ENCODE results near the gene MAP3K21.

Gene MAP3K21

DNA sequence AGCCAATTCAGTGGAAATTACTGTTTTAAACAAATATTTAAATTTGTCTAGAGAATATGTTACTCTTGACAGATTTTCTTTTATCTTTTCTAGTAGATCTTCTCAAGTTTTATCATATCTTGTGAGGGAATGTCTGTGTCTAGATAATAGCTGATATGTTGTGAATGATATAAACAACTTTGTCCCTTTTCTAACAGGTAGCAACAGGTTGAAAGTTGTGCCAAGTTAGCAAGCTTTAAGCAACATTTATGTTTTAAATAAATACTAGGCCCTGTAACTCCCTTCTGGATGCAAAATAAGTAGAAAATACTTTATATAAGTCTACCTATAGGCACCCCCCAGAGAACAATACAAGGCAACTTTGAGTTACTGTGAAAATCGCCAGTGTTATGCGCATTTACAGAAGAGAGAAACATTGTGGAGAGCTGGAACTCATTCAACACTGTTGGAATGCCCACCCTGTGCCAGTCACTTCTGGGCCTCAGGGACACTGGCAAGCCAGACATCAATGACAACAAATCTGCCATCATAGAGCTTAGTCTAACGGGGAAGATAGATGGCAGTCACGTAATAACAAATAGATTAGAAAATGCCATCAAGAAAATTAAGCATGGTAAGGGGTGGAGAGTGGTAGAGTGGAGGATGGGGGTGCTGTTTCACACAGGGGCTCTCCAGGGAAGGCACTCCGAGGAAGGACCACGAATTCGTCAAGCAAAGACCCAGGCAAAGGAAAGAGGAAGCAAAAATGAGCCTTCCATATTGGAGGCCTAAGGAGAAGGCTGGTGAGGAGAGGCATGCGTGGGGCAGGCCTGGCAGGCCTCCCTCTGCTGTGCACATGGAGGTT lies 4.4 kb downstream of the MAP3K21 start:
- Histone ChIP-seq H3K9ac (ENCODE audit: low read length) (no peak overlapping the region), H3K27ac (ENCODE audit: low read depth, low read length) (no peak overlapping the region), H3K27me3 (ENCODE audit: control insufficient read depth, insufficient read depth, low read length) (no peaks in the 10 kb centered on the region)

DNA sequence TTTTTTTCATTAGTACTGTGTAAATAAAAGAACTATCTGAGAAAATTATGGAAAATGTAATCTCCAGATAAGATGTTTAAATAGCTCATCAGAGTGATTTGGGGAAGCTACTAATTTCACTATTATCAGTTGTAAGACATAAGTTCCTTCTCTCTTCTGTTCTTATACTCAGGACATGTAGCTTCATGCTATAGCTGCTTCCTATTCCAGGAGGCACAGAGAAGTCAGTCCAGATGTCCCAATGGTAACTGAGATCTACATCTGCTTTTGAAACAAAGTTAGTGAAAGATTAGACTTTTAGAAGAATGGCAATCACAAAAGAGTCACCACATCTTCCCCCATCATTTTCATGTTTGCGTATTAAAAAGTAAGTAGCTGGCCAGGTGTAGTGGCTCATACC lies 5.6 kb downstream of the MAP3K21 start:
- Histone ChIP-seq H3K27ac (ENCODE audit: low read depth, low read length) (no peak overlapping the region), H3K27me3 (ENCODE audit: control insufficient read depth, insufficient read depth, low read length) (no peaks in the 10 kb centered on the region), H3K4me1 (ENCODE audit: control insufficient read depth, insufficient read depth, low read length) (no peaks in the 10 kb centered on the region), H3K4me3 (ENCODE audit: low read length) (no peak overlapping the region), H3K9ac (ENCODE audit: low read length) (no peak overlapping the region), H3K36me3 (ENCODE audit: control insufficient read depth, insufficient read depth, low read length) (no peaks in the 10 kb centered on the region)

More for the DNA sequence above, 4.4 kb downstream of the MAP3K21 start:
- Histone ChIP-seq H3K4me3 (ENCODE audit: low read length) (no peak overlapping the region), H3K4me1 (ENCODE audit: control insufficient read depth, insufficient read depth, low read length) (no peaks in the 10 kb centered on the region), H3K36me3 (ENCODE audit: control insufficient read depth, insufficient read depth, low read length) (no peaks in the 10 kb centered on the region)

DNA sequence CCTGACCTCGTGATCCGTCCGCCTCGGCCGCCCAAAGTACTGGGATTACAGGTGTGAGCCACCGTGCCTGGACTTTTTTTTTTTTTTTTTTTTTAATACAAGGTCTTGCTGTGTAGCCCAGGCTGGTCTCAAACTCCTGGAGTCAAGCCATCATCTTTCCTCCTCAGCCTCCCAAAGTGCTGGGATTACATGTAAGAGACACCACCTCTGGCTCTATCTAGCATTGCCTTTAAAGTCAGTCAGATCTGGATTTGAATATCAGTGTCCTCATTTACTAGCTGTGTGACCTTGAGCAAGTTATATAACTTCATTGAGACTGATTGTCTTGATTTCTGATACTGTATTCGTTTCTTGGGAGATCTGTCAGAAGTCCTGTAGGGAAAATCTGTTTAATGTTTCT lies 6.6 kb downstream of the MAP3K21 start:
- no peak overlapping the region for H3K27ac ChIP-seq (ENCODE audit: low read depth, low read length)

DNA sequence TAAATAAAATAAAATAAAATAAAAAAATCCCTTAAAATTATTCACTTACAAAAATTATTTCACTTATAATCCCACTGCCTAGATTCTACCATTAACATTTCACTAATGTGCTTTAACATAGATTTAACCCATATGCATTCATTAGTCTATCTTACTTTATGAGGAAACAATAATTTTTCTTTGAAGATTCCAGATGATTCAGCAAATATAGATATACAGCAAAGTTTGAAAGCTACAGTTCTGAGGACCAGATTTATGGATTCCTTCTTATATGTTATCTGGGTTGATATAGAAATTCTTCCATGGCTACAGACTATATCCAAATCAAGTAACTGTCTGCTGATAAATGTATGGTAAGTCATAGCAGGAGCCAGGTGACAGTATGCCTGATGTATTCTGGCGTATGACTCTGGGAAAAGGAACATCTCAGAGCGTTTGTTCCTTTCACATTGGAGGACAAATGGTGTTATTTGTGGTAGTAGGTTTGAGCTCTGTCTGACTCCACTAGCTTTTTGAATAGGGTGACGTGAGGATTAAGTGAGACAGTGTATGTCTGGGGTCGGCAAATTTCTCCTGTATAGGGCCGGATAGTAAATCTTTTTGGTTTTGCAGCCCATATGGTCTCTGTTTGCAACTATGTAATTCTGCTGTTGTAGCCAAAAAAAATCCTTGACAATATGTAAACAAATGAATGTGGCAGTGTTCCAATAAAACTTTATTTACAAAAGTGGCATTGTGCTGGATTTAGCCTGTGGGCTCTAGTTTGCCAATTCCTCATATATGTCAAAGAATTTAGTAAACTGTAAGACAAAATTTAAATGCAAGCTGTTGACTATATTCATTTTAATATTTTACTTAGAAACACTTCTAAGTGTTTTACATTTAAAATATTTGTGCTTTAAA lies 9.3 kb downstream of the MAP3K21 start:
- H3K27me3 ChIP-seq (ENCODE audit: control insufficient read depth, insufficient read depth, low read length) = no peaks in the 10 kb centered on the region
- no peaks in the 10 kb centered on the region for H3K36me3 ChIP-seq (ENCODE audit: control insufficient read depth, insufficient read depth, low read length)
- no peak overlapping the region for H3K4me3 ChIP-seq (ENCODE audit: low read length)
- H3K27ac ChIP-seq (ENCODE audit: low read depth, low read length) = no peak overlapping the region
- no peak overlapping the region for H3K9ac ChIP-seq (ENCODE audit: low read length)
- no peaks in the 10 kb centered on the region for H3K4me1 ChIP-seq (ENCODE audit: control insufficient read depth, insufficient read depth, low read length)

More for the DNA sequence above, 6.6 kb downstream of the MAP3K21 start:
- no peak overlapping the region for H3K9ac ChIP-seq (ENCODE audit: low read length)
- H3K4me3 ChIP-seq (ENCODE audit: low read length) = no peak overlapping the region
- no peaks in the 10 kb centered on the region for H3K27me3 ChIP-seq (ENCODE audit: control insufficient read depth, insufficient read depth, low read length)
- no peaks in the 10 kb centered on the region for H3K36me3 ChIP-seq (ENCODE audit: control insufficient read depth, insufficient read depth, low read length)
- H3K4me1 ChIP-seq (ENCODE audit: control insufficient read depth, insufficient read depth, low read length) = no peaks in the 10 kb centered on the region

DNA sequence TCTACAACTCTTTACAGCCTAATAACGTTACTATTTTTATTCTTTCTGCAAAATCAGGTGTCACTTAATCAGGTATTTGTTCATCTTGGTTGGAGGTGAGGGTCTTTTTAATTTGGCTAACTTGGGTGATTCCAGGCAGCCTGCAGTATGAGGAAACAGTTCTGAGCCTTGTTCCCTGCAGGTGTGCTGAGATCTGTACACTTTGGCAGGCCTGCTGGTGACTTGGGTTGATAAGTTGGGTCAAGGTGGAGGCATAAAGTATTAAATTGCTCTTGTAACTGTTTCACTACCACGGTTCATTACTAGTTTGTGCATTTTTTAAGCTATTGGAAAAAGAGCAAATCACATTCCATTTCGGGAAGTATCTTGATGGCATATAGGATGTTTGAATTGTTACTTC lies 10.0 kb downstream of the MAP3K21 start:
- Histone ChIP-seq H3K4me1 (ENCODE audit: control insufficient read depth, insufficient read depth, low read length) (no peaks in the 10 kb centered on the region), H3K9ac (ENCODE audit: low read length) (no peak overlapping the region), H3K36me3 (ENCODE audit: control insufficient read depth, insufficient read depth, low read length) (no peaks in the 10 kb centered on the region), H3K27ac (ENCODE audit: low read depth, low read length) (no peak overlapping the region), H3K4me3 (ENCODE audit: low read length) (no peak overlapping the region), H3K27me3 (ENCODE audit: control insufficient read depth, insufficient read depth, low read length) (no peaks in the 10 kb centered on the region)

DNA sequence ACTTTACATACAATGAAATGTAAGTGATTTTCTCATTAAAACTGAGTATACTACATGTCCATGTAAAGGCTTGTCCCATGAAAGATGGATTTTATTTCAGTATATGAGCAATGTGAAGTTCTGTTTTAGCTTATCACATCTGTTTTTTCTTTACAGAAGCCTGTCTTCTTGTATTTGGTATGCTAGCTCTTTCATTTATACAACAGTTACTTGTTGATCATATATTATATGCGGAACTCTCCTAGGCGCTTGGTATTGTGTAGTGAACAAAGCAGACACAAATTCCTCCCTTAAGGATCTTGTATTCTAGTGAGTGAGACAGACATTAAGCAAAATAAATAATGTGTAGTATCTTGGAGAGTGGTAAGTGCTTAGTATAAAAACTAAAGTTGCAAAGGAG lies 10.6 kb downstream of the MAP3K21 start:
- no peak overlapping the region for H3K9ac ChIP-seq (ENCODE audit: low read length)
- H3K4me3 ChIP-seq (ENCODE audit: low read length) = no peak overlapping the region
- H3K4me1 ChIP-seq (ENCODE audit: control insufficient read depth, insufficient read depth, low read length) = no peaks in the 10 kb centered on the region
- H3K27ac ChIP-seq (ENCODE audit: low read depth, low read length) = no peak overlapping the region
- no peaks in the 10 kb centered on the region for H3K27me3 ChIP-seq (ENCODE audit: control insufficient read depth, insufficient read depth, low read length)
- H3K36me3 ChIP-seq (ENCODE audit: control insufficient read depth, insufficient read depth, low read length) = no peaks in the 10 kb centered on the region

DNA sequence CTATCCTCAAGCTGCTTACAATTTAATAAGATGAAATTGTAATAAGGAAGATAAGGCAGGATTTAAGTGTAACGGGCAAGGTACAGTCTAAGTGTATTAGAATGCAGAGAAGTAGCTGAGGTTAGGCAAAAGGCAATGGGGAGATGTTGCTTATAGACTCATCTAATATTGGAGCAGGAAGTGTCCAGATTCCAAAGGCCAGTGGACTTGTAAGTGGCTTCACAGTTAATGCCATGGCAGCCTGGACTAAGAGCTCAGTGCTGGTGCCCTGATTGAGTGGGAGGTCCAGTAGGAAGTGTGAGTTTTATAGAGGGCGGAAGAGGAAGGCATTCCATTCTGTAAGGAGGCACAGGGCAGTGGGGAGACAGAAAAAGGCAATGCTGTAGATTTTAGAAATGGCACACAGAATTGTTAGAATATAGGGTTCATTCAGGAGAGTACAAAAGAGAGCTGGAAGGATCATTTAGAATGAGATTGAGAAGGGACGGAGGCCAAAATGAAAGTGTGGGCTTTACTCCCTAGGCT lies 12.6 kb downstream of the MAP3K21 start:
- no peaks in the 10 kb centered on the region for H3K27me3 ChIP-seq (ENCODE audit: control insufficient read depth, insufficient read depth, low read length)
- no peak overlapping the region for H3K27ac ChIP-seq (ENCODE audit: low read depth, low read length)
- no peaks in the 10 kb centered on the region for H3K4me1 ChIP-seq (ENCODE audit: control insufficient read depth, insufficient read depth, low read length)

DNA sequence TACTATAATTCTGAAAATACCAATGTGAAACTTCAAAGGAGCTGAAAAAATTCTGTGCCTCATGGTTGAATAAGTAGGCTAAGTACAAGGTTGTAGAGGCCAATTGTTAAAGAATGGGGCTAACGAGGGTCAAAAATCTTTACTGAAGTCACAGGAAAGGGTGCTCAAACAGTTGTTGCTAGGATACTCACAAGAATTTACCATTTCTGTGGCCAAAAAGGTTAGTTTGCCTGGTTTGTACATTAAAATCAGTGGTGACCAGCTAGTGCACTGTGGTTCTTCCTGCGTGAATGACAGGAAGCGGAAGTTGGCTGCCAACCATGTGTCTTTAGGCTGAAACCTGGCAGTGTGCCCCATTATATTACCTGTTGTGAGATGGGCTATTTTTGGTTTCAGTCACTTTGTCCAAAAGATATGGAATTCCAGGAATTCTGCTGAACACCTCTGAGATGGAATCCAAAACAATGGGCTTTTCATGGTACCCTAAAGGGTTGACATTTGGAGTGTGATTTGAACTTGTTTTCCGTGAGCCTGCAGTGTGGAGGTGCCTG lies 13.5 kb downstream of the MAP3K21 start:
- Histone ChIP-seq H3K4me1 (ENCODE audit: control insufficient read depth, insufficient read depth, low read length) (no peaks in the 10 kb centered on the region), H3K27ac (ENCODE audit: low read depth, low read length) (no peak overlapping the region), H3K36me3 (ENCODE audit: control insufficient read depth, insufficient read depth, low read length) (no peaks in the 10 kb centered on the region), H3K27me3 (ENCODE audit: control insufficient read depth, insufficient read depth, low read length) (no peaks in the 10 kb centered on the region), H3K4me3 (ENCODE audit: low read length) (no peak overlapping the region), H3K9ac (ENCODE audit: low read length) (no peak overlapping the region)

More for the DNA sequence above, 12.6 kb downstream of the MAP3K21 start:
- H3K4me3 ChIP-seq (ENCODE audit: low read length) = no peak overlapping the region
- no peak overlapping the region for H3K9ac ChIP-seq (ENCODE audit: low read length)
- H3K36me3 ChIP-seq (ENCODE audit: control insufficient read depth, insufficient read depth, low read length) = no peaks in the 10 kb centered on the region

DNA sequence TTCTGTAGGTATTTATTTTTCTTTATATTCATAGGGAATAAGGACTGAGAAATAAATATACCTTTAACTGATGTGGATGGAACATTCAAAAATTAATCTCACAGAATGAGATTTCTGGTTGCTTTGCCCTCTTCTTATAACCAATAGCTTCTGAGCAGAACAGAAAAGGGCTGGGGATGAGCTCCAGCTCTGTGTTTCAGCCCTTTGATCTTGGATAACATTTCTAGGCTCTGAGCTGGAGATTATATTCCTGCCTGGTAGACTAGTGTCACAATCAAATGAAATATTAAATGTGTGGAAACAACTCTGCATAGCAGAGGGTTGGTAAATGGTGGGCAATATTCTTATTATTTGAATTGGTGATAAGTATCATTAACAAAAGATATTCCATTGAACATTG lies 14.6 kb downstream of the MAP3K21 start:
- no peak overlapping the region for H3K27ac ChIP-seq (ENCODE audit: low read depth, low read length)

DNA sequence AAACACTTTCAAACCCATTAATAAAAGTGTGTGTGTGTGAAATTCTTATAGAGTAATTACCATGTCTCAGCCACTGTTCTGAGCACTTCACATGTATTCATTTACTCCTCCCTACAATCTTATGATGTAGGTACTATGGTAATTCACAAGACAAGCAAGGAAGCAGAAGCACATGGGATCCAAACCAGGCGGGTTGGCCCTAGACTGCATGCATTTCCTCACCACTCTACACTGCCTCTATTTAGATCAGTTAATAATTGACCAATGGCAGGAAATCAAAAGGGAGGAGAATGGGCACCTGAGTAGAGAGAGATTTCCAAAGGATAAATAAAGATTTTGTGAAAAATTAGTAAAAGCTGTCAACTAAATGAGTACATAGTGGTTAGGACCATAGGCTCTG lies 15.7 kb downstream of the MAP3K21 start:
- Histone ChIP-seq H3K27me3 (ENCODE audit: control insufficient read depth, insufficient read depth, low read length) (no peaks in the 10 kb centered on the region), H3K27ac (ENCODE audit: low read depth, low read length) (no peak overlapping the region), H3K36me3 (ENCODE audit: control insufficient read depth, insufficient read depth, low read length) (no peaks in the 10 kb centered on the region), H3K4me1 (ENCODE audit: control insufficient read depth, insufficient read depth, low read length) (no peaks in the 10 kb centered on the region), H3K9ac (ENCODE audit: low read length) (no peak overlapping the region), H3K4me3 (ENCODE audit: low read length) (no peak overlapping the region)

More for the DNA sequence above, 14.6 kb downstream of the MAP3K21 start:
- no peaks in the 10 kb centered on the region for H3K36me3 ChIP-seq (ENCODE audit: control insufficient read depth, insufficient read depth, low read length)
- no peaks in the 10 kb centered on the region for H3K27me3 ChIP-seq (ENCODE audit: control insufficient read depth, insufficient read depth, low read length)
- no peak overlapping the region for H3K9ac ChIP-seq (ENCODE audit: low read length)
- no peaks in the 10 kb centered on the region for H3K4me1 ChIP-seq (ENCODE audit: control insufficient read depth, insufficient read depth, low read length)
- no peak overlapping the region for H3K4me3 ChIP-seq (ENCODE audit: low read length)

DNA sequence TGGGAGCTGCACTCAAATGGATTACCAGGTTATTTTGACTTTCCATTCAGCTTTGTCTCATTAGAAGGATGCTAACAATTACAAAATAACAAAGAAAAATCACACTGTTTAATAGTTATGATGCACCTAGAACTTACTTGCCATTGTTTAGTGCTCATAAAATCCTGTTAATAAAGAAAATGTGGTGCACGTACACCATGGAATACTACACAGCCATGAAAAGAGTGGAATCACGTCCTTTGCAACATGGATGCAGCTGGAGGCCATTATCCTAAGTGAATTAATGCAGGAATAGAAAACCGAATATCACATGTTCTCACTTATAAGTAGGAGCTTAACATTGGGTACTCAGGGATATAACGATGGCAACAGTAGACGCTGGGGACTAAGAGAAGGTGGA lies 19.8 kb downstream of the MAP3K21 start:
- Histone ChIP-seq H3K9ac (ENCODE audit: low read length) (no peak overlapping the region), H3K27me3 (ENCODE audit: control insufficient read depth, insufficient read depth, low read length) (no peaks in the 10 kb centered on the region), H3K27ac (ENCODE audit: low read depth, low read length) (no peak overlapping the region), H3K36me3 (ENCODE audit: control insufficient read depth, insufficient read depth, low read length) (no peaks in the 10 kb centered on the region), H3K4me1 (ENCODE audit: control insufficient read depth, insufficient read depth, low read length) (no peaks in the 10 kb centered on the region), H3K4me3 (ENCODE audit: low read length) (no peak overlapping the region)

DNA sequence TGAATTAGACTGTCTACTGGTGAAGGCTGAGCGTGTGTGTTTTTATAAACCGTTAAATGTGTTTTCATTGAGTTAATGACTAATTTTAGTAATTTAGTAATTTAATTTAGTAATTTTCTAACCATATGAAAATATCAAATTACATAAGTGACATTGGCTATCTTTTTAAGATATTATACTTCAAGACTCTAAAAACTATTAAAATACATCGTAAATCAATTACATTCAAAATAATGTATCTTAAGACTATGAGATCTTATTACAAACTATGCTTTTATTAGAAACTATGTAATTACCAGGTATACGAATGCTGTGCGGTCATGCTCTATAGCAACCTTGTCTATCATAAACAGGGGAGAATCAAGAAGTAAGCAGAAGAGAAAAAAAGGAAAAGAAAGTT lies 21.6 kb downstream of the MAP3K21 start:
- Histone ChIP-seq H3K36me3 (ENCODE audit: control insufficient read depth, insufficient read depth, low read length) (no peaks in the 10 kb centered on the region), H3K4me3 (ENCODE audit: low read length) (no peak overlapping the region), H3K27me3 (ENCODE audit: control insufficient read depth, insufficient read depth, low read length) (no peaks in the 10 kb centered on the region), H3K9ac (ENCODE audit: low read length) (no peak overlapping the region), H3K4me1 (ENCODE audit: control insufficient read depth, insufficient read depth, low read length) (no peaks in the 10 kb centered on the region), H3K27ac (ENCODE audit: low read depth, low read length) (no peak overlapping the region)

Data from rectal smooth muscle tissue (tissue), 1 donor.